Astrocyte (in vitro differentiated cells and primary cell): ENCODE measurements around the gene OCA2. TPM values are rescaled to one million over a fixed set of nuclear protein-coding genes. Genes with fewer than 3 reads are reported as not detected.

Source experiments
- DNase-seq: peaks from one replicate; pipeline ENCODE4 v3.0.0-alpha.2; 2010; ENCODE audit warnings: low read depth
- FAIRE-seq: peaks from 2 replicates; lab custom pipeline; 2011; peaks lifted over from hg19 to GRCh38; lab: Jason Lieb, UNC
- H2AFZ ChIP-seq: 2 replicates; pipeline ENCODE4 v1.6.0; 2012; ENCODE audit warnings: low read depth, low read length, inconsistent platforms
- H3K27ac ChIP-seq: 2 replicates; pipeline ENCODE4 v1.5.1; 2011; ENCODE audit warnings: low read depth, low read length, inconsistent platforms
- H3K27me3 ChIP-seq: 2 replicates; pipeline ENCODE4 v1.6.0; 2011; ENCODE audit warnings: low read length, inconsistent platforms; ENCODE audit not compliant: insufficient read depth
- H3K36me3 ChIP-seq: 2 replicates; pipeline ENCODE4 v1.5.1; 2011; ENCODE audit warnings: low read length, inconsistent platforms; ENCODE audit not compliant: insufficient read depth
- H3K4me1 ChIP-seq: 2 replicates; pipeline ENCODE4 v1.5.1; 2011; ENCODE audit warnings: low read length, inconsistent platforms; ENCODE audit not compliant: insufficient read depth
- H3K4me2 ChIP-seq: 2 replicates; pipeline ENCODE4 v1.6.0; 2012; ENCODE audit warnings: low read length, inconsistent platforms
- H3K4me3 ChIP-seq: 2 replicates; pipeline ENCODE4 v1.5.1; 2011; ENCODE audit warnings: low read depth, mild to moderate bottlenecking, low read length, inconsistent platforms; ENCODE audit not compliant: insufficient read depth
- H3K79me2 ChIP-seq: 2 replicates; pipeline ENCODE4 v1.6.0; 2012; ENCODE audit warnings: mild to moderate bottlenecking, low read length, inconsistent platforms; ENCODE audit not compliant: insufficient read depth
- H3K9ac ChIP-seq: 2 replicates; pipeline ENCODE4 v1.6.0; 2012; ENCODE audit warnings: mild to moderate bottlenecking, low read length, inconsistent platforms
- H3K9me3 ChIP-seq: 2 replicates; pipeline ENCODE4 v1.5.1; 2012; ENCODE audit warnings: low read depth, mild to moderate bottlenecking, low read length, inconsistent platforms; ENCODE audit not compliant: insufficient read depth
- H4K20me1 ChIP-seq: 2 replicates; pipeline ENCODE4 v1.6.0; 2012; ENCODE audit warnings: low read length, inconsistent platforms; ENCODE audit not compliant: insufficient read depth
- H3K27ac Mint-ChIP-seq: one replicate; pipeline ENCODE4 v1.8.0; 2021; ENCODE audit warnings: mild to moderate bottlenecking, mixed read lengths; ENCODE audit not compliant: unreplicated experiment
- H3K27me3 Mint-ChIP-seq: one replicate; pipeline ENCODE4 v1.8.0; 2021; ENCODE audit warnings: low read depth, mixed read lengths; ENCODE audit not compliant: unreplicated experiment
- H3K36me3 Mint-ChIP-seq: one replicate; pipeline ENCODE4 v1.8.0; 2021; ENCODE audit warnings: low read depth, mixed read lengths; ENCODE audit not compliant: unreplicated experiment
- H3K4me1 Mint-ChIP-seq: one replicate; pipeline ENCODE4 v1.8.0; 2021; ENCODE audit warnings: low read depth, mixed read lengths; ENCODE audit not compliant: unreplicated experiment
- H3K4me3 Mint-ChIP-seq: one replicate; pipeline ENCODE4 v1.8.0; 2021; ENCODE audit warnings: mild to moderate bottlenecking, moderate library complexity, mixed read lengths; ENCODE audit not compliant: unreplicated experiment
- H3K9me3 Mint-ChIP-seq: one replicate; pipeline ENCODE4 v1.8.0; 2021; ENCODE audit warnings: mild to moderate bottlenecking, mixed read lengths; ENCODE audit not compliant: unreplicated experiment
- EZH2 ChIP-seq: IDR thresholded peaks from 2 replicates; pipeline ENCODE4 v1.6.1; 2012; ENCODE audit warnings: mild to moderate bottlenecking, low read length, inconsistent platforms; ENCODE audit not compliant: insufficient read depth
- total RNA-seq: library from RNA; stranded (reverse); gene quantifications from 2 replicates; pipeline ENCODE4 v1.2.1, GENCODE V29; 2021
- TF ChIP-seq, protein P1 (sequence below): IDR thresholded peaks from 2 replicates; pipeline ENCODE4 v1.5.1; 2011; ENCODE audit warnings: low read depth, mild to moderate bottlenecking, inconsistent platforms, low read length, moderate library complexity; ENCODE audit not compliant: insufficient read depth

OCA2 gene
- total RNA-seq, 1 donor from 2014 or later = 2.9 TPM

DNA sequence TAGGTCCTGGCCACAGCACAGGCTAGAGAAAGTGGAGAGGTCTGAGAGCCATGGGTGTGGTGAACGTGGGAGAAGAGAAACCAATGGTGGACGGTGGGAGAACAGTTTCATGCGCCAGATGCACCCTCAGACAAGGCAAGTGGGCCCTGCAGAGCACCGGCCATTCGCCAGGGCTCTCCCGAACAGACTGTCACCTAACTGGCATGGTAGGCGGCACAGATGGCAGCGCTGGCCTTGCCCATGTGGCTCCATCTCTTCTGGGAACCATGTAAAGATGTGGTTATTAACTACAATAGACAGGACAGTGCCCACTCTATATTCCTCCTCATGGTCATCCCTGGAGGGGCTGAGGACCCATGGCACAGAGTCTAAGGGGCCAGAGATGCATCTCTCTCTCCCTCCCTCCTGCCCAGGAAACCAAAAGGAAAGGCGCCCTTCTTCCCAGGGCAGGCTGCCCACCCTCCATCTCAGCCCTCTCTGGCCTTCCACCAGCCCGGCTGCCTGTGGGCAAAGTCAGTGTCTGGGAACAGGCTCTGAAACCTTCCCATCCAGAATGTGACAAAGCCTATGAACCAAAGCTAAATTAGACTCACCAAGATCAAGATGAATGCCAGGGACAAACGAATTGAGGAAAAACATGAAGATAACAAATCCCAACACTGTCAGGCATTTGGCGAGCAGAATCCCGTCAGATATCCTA, 147.8 kb downstream of the OCA2 start:
- Histone ChIP-seq H3K4me1 (no peaks in the 10 kb centered on the region), H3K9ac (no peak overlapping the region), H3K79me2 (no peaks in the 10 kb centered on the region), H3K4me3 (no peak overlapping the region), H3K4me2 (no peak overlapping the region), H2AFZ (no peak overlapping the region), H3K27ac (no peak overlapping the region), H3K27me3 (no peaks in the 10 kb centered on the region), H3K36me3 (no peaks in the 10 kb centered on the region), H3K9me3 (no peaks in the 10 kb centered on the region), H4K20me1 (no peaks in the 10 kb centered on the region)
- Mint-ChIP-seq H3K36me3 (peaks cover 3% of the 10 kb centered on the region), H3K4me1 (no peaks in the 10 kb centered on the region), H3K27me3 (peaks cover 2% of the 10 kb centered on the region), H3K27ac (no peak overlapping the region), H3K9me3 (no peaks in the 10 kb centered on the region), H3K4me3 (no peak overlapping the region)
- TF ChIP-seq, protein P1, sequence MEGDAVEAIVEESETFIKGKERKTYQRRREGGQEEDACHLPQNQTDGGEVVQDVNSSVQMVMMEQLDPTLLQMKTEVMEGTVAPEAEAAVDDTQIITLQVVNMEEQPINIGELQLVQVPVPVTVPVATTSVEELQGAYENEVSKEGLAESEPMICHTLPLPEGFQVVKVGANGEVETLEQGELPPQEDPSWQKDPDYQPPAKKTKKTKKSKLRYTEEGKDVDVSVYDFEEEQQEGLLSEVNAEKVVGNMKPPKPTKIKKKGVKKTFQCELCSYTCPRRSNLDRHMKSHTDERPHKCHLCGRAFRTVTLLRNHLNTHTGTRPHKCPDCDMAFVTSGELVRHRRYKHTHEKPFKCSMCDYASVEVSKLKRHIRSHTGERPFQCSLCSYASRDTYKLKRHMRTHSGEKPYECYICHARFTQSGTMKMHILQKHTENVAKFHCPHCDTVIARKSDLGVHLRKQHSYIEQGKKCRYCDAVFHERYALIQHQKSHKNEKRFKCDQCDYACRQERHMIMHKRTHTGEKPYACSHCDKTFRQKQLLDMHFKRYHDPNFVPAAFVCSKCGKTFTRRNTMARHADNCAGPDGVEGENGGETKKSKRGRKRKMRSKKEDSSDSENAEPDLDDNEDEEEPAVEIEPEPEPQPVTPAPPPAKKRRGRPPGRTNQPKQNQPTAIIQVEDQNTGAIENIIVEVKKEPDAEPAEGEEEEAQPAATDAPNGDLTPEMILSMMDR = no peak
- no peak for TF ChIP-seq EZH2
- DNase-seq = no peak
- FAIRE-seq = no peak

DNA sequence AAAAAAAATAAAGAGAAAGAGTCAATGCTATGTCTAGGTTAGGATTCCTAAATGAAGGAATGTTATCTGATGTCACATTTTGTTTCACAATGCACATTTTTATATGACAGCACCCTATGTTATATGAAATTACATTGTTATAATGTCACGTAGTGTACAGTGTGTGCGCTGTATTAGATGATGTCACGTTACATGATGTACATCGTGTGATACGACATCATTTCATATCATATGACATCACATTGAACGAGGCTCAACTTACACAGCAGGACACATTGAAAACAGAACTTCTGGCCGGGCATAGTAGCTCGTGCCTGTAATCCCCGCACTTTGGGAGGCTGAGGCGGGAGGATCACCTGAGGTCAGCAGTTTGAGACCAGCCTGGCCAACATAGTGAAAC, 150.0 kb downstream of the OCA2 start:
- H3K4me1 Mint-ChIP-seq = no peaks in the 10 kb centered on the region
- no peaks in the 10 kb centered on the region for H3K9me3 ChIP-seq
- no peaks in the 10 kb centered on the region for H3K27me3 ChIP-seq
- H3K36me3 Mint-ChIP-seq = peaks cover 2% of the 10 kb centered on the region
- DNase-seq = no peak
- H3K27ac Mint-ChIP-seq = no peak overlapping the region
- H2AFZ ChIP-seq = no peak overlapping the region
- no peak overlapping the region for H3K4me3 Mint-ChIP-seq
- H3K4me2 ChIP-seq = no peak overlapping the region
- no peaks in the 10 kb centered on the region for H3K36me3 ChIP-seq
- H3K9me3 Mint-ChIP-seq = no peaks in the 10 kb centered on the region
- H3K4me3 ChIP-seq = no peak overlapping the region
- peaks cover 6% of the 10 kb centered on the region for H3K27me3 Mint-ChIP-seq
- no peak for TF ChIP-seq EZH2
- TF ChIP-seq, protein P1 = no peak
- no peak overlapping the region for H3K9ac ChIP-seq
- no peak for FAIRE-seq
- no peak overlapping the region for H3K27ac ChIP-seq
- no peaks in the 10 kb centered on the region for H4K20me1 ChIP-seq
- no peaks in the 10 kb centered on the region for H3K79me2 ChIP-seq
- no peaks in the 10 kb centered on the region for H3K4me1 ChIP-seq

DNA sequence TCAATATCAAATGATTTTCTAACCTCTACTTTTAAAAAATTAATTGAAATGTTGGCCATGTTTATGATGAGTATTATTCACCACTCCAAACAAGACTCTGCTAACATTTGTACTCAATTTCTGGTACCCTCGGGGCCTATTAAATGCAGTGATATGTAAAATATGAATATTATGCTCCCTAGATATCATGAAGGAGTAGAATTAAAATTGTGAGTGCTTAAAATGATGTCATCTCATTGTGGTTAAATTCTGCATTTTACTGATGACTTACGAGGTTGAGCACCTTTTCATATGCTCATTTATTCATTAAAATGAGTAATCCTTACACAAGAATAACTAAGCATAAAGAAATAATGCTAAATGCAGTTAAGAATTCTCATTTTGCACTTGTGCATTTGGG, 159.9 kb downstream of the OCA2 start:
- Histone ChIP-seq H3K4me2 (no peak overlapping the region), H3K36me3 (no peaks in the 10 kb centered on the region), H3K9ac (no peak overlapping the region), H3K79me2 (no peaks in the 10 kb centered on the region), H2AFZ (no peak overlapping the region), H3K4me1 (peaks cover 3% of the 10 kb centered on the region), H3K9me3 (no peaks in the 10 kb centered on the region), H4K20me1 (no peaks in the 10 kb centered on the region), H3K27ac (no peak overlapping the region), H3K4me3 (no peak overlapping the region), H3K27me3 (no peaks in the 10 kb centered on the region)
- TF ChIP-seq, protein P1 = no peak
- no peak for TF ChIP-seq EZH2
- no peaks in the 10 kb centered on the region for H3K36me3 Mint-ChIP-seq
- peaks cover 5% of the 10 kb centered on the region for H3K27me3 Mint-ChIP-seq
- no peak overlapping the region for H3K27ac Mint-ChIP-seq
- H3K9me3 Mint-ChIP-seq = peaks cover 1% of the 10 kb centered on the region
- H3K4me3 Mint-ChIP-seq = no peak overlapping the region
- peaks cover 12% of the 10 kb centered on the region for H3K4me1 Mint-ChIP-seq
- FAIRE-seq (no peak), DNase-seq (no peak)
